HG02610 (cell line): ENCODE data around the gene ELL2.
"Not testable (repeated sequence)": the region's sequence is repeated elsewhere in the genome, so short reads cannot be mapped to it uniquely, and the experiment has no call there.

Experiments
- ATAC-seq: cut with Tn5 transposase; IDR thresholded peaks from one replicate; pipeline ENCODE4 v1.9.1; 2021; ENCODE audit warnings: mild to moderate bottlenecking, moderate library complexity; ENCODE audit not compliant: unreplicated experiment

ELL2 gene

GRCh38 chr5:95841914-95842812 is 119.5 kb downstream of the ELL2 start:
- no peak for ATAC-seq

GRCh38 chr5:95840956-95841705 is 120.5 kb downstream of the ELL2 start:
- ATAC-seq = no peak

DNA sequence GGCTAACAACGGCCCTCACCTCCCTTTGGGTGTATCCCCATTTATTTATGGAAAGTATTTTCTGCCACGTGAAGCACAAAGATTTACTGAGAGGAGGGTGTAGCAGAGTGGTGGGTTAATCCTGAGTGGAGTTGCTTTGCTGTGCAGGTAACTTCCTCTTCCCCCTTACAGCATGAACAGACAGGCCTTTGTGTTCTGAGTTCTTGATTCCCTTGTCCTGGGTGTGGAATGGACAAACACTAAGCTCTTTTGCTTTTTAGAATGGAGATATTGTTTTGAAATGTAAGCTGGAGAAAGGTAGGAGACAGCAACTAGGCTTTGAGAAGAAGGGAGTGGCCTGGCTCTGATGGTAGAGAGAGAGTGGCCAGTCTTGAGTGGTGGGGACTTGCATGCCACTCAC is 122.0 kb downstream of the ELL2 start:
- ATAC-seq = no peak

DNA sequence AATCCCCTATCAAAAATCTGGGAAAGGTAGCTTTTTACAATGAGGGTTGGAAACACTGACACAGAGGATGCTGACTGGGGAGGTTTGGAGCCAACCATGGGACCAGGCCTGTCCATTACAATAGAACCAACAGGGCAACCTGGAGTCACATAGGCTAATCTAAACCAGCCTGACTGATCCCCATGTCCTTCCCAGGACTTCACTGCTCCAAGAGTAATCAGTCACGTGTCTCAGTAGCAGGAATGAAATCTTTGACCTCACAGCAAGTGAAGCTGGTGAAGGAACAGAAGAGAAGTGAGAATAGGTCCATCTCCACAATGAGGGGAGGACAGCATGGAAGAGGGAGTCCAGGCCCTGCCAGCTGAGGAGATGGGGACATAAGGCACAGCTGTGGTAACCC is 123.1 kb downstream of the ELL2 start:
- no peak for ATAC-seq

- ATAC-seq = no peak
Observed at GRCh38 chr5:95838001-95838520, 123.6 kb downstream of the ELL2 start.

- ATAC-seq = no peak
Observed at GRCh38 chr5:95837492-95837891, 124.2 kb downstream of the ELL2 start.

DNA sequence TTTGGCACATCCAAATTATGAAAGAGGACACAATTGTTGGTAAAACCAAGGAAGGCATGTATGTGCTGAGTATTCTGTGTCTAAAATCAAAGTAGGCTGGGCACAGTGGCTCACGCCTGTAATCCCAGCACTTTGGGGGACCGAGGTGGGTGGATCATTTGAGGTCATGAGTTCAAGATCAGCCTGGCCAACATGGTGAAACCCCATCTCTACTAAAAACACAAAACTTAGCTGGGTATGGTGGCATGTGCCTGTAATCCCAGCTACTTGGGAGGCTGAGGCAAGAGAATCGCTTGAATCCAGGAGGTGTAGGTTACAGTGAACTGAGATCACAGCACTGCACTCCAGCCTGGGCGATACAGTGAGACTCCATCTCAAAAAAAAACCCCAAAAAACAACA is 124.7 kb downstream of the ELL2 start:
- not testable (repeated sequence) for ATAC-seq

GRCh38 chr5:95836544-95836943 is 125.1 kb downstream of the ELL2 start:
- ATAC-seq = peak; percentile 32

GRCh38 chr5:95835682-95836385 is 125.8 kb downstream of the ELL2 start:
- ATAC-seq = no peak
